Esophagus (tissue), 2 donors: Measurements from ENCODE around the gene TNFRSF19. TPM values are rescaled to one million over a fixed set of nuclear protein-coding genes. Genes with fewer than 3 reads are reported as not detected.
A peak's percentile ranks its signal among the peaks of the same experiment; 100 is the strongest.

ENCODE experiments used
- H3K27ac ChIP-seq, 2 donors: one replicate each; pipeline ENCODE4 v1.5.1; 2013; ENCODE audit warnings: low read depth in 2 of 2, mild to moderate bottlenecking in 2 of 2, inconsistent platforms in 1 of 2, low read length in 1 of 2, moderate library complexity in 1 of 2
- H3K27me3 ChIP-seq, 2 donors: one replicate each; pipeline ENCODE4 v1.6.1; 2013; ENCODE audit warnings: low read length in 2 of 2, control low read depth in 1 of 2, mild to moderate bottlenecking in 1 of 2; ENCODE audit not compliant: insufficient read depth in 2 of 2, control insufficient read depth in 1 of 2
- H3K36me3 ChIP-seq, 2 donors: one replicate each; pipeline ENCODE4 v1.6.1; 2013; ENCODE audit warnings: low read length in 1 of 2; ENCODE audit not compliant: control insufficient read depth in 2 of 2, insufficient read depth in 2 of 2
- H3K4me1 ChIP-seq, 2 donors: one replicate each; pipeline ENCODE4 v1.6.1; 2013; ENCODE audit warnings: low read length in 1 of 2; ENCODE audit not compliant: control insufficient read depth in 2 of 2, insufficient read depth in 2 of 2
- H3K4me3 ChIP-seq, 2 donors: one replicate each; pipeline ENCODE4 v1.5.1; 2013; ENCODE audit warnings: low read length in 2 of 2, mild to moderate bottlenecking in 2 of 2, low read depth in 1 of 2, moderate library complexity in 1 of 2
- H3K9me3 ChIP-seq, 2 donors: one replicate each; pipeline ENCODE4 v1.6.1; 2013; ENCODE audit warnings: mild to moderate bottlenecking in 2 of 2, low read depth in 1 of 2, low read length in 1 of 2, moderate library complexity in 1 of 2; ENCODE audit not compliant: control insufficient read depth in 2 of 2, insufficient read depth in 1 of 2
- WGBS, 2 donors: extraction: QIAGEN DNeasy Blood & Tissue Kit; methylation state at CpG; one replicate each; pipeline ENCODE4 v1.1.7; 2013; 5-methylcytosine and 5-hydroxymethylcytosine counted together
- polyA plus RNA-seq, 2 donors: library from polyadenylated mRNA; stranded (reverse); fragments of 200-250 nt; gene quantifications; one replicate each; pipeline ENCODE4 v1.2.3, GENCODE V29; 2013
- donor health status: healthy with polysubstance abuse.
- donor health status: Bipolar disorder and iron deficiency.

TNFRSF19 gene
- polyA plus RNA-seq, 2 donors = 4.2 to 6.3 TPM

DNA sequence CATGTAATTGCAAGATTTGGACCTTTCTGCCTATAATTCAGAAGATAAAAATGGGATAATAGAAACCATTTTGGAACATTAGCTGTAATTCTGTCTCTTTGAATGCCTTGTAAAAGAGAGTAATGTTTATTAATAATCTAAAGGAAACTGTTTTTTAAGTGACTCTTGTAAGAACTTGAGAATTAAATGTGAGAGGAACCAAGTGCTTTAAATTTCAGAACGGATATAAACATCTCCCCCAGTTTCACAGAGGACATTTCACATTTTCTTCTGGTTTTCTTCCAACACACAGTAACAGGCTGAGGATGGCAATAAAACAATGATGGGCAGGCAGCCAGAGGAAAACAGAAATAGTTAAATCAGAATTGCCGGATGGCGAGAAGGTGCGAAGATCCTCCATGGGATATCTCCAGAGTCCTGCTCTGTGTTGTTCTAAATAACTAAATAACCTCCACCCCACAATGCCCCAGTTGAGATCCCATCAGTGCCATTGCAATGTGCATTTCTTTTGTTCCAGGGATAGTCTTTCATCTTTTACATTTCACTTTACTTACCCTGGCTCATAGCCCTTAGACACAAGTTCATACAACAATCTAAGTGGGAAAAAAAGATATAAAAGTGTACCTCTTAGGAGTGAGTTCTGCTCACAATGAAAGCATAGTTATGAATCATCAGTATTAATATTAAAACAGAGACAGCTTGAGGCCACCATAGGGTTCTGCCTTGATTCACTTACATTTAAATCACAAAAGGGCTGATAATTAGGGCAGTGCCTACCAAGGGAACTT is 73.3 kb downstream of the TNFRSF19 start:
- Histone ChIP-seq H3K4me1 (peaks cover 0 to 5% of the 10 kb centered on the region in 2 donors), H3K27ac (peak overlapping the region in 1 of 2 donors; percentile 4), H3K36me3 (no peaks in the 10 kb centered on the region), H3K27me3 (no peaks in the 10 kb centered on the region), H3K9me3 (no peaks in the 10 kb centered on the region), H3K4me3 (no peak overlapping the region)
- WGBS, 2 donors = 44 to 76% methylated on average over 4 of the region's 4 CpGs

DNA sequence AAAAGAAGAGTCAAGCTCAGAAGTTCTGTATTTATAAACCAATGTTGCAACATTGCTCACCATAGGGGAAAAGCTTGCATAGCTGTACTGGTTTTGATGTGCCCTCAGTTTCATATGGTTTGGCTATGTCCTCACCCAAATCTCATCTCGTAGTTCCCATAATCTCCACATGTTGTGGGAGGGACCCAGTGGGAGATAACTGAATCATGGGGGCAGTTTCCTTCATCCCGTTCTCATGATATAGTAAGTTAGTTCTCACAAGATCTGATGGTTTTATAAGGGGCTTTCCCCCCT is 73.9 kb downstream of the TNFRSF19 start:
- Histone ChIP-seq H3K4me1 (peaks cover 0 to 4% of the 10 kb centered on the region in 2 donors), H3K27me3 (no peaks in the 10 kb centered on the region), H3K4me3 (no peak overlapping the region), H3K27ac (peak overlapping the region; percentile 2 to 49), H3K36me3 (no peaks in the 10 kb centered on the region), H3K9me3 (no peaks in the 10 kb centered on the region)
- WGBS, 2 donors = 36% methylated on average over 2 of the region's 2 CpGs

DNA sequence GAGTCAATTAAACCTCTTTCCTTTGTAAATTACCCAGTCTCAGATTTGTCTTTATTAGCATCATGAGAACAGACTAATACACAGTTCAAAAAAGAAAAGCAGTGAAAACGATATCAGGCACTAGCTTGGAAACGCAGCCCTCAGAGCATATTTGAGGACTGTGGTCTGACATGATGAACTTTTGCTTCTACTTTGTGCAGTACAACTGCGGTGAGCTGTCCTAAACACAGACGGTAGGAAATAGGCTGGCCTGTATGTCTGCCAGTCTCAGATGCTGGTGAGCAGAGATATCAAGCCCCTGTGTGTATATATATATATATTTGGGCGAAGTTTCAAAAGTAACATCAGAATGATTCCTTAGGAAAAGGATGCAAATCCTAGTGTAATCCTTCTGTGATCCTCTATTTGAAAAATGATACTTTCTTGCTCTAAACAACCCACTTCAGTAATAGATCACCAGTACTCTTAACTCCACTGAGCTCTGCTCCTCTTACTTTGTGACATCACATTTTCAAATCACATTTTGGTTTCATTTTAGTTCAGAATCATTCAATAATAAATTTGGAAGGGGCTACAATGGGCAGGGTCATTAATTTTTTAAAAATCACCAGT is 74.4 kb downstream of the TNFRSF19 start:
- Histone ChIP-seq H3K36me3 (no peaks in the 10 kb centered on the region), H3K27ac (no peak overlapping the region), H3K27me3 (no peaks in the 10 kb centered on the region), H3K9me3 (no peaks in the 10 kb centered on the region), H3K4me1 (no peaks in the 10 kb centered on the region), H3K4me3 (no peak overlapping the region)
- WGBS, 2 donors = 60 to 76% methylated on average over 5 of the region's 5 CpGs

DNA sequence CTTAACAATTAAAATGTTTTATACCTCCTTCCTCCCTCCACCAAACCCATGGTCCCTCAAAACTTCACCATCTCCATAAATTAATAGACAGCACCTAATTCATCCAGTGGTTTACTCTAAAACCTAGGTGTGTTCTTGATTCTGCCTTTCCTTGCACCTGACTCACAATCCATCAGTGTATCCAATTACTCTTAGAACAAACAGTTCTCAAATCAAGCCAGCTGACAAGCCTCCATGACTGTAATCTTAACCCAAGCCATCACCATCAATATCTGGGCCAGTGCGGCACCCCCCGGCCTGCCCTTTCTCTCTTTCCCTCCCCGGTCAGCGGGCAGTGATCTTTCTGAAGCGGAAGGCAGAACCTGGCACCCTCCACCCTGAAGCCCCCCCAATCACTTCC is 75.6 kb downstream of the TNFRSF19 start:
- Histone ChIP-seq H3K27me3 (no peaks in the 10 kb centered on the region), H3K4me3 (no peak overlapping the region), H3K36me3 (no peaks in the 10 kb centered on the region), H3K4me1 (no peaks in the 10 kb centered on the region), H3K27ac (no peak overlapping the region), H3K9me3 (no peaks in the 10 kb centered on the region)
- 88 to 98% methylated on average over 5 of the region's 5 CpGs for WGBS, 2 donors

DNA sequence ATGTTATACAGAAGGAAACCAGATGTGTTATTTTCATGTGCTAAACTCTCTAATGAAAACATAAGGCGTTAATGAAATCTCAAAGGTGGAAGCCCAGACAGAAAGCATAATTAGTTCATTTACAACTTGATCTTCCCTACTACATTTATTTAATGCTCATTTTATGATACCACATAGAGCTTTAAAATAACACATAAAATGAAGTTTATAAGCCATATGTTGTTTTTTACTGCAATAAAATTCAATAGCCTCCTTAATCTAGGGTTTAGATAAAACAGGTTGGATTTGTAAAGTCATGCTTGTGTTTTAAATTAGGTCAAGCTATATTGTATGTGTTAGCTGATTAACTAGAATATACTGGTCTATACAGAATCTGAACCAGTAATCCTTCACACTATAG is 81.2 kb downstream of the TNFRSF19 start:
- Histone ChIP-seq H3K27ac (no peak overlapping the region), H3K4me3 (no peak overlapping the region), H3K9me3 (no peaks in the 10 kb centered on the region), H3K36me3 (no peaks in the 10 kb centered on the region), H3K27me3 (no peaks in the 10 kb centered on the region), H3K4me1 (peaks cover 6 to 14% of the 10 kb centered on the region in 2 donors)
- 79 to 82% methylated on average over 1 of the region's 1 CpG for WGBS, 2 donors

DNA sequence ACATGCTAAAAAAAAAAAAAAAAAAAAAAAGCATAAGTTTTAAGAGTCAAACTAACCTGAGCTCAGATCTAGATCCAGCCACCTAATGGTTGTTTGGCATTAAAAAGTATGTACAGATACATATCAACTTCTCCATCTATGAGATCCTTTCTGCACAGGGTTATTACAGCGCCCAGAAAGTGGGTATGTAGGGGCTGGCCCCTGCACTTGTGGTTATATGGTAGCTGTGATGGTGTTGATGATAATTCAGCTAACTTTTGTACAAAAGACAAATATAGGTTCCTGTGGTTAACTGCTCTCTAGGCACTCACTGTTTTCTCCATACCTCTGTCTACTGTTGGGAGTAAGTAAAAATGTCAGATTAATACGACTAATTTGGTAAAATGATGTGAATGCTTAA is 81.7 kb downstream of the TNFRSF19 start:
- Histone ChIP-seq H3K9me3 (no peaks in the 10 kb centered on the region), H3K27me3 (no peaks in the 10 kb centered on the region), H3K36me3 (no peaks in the 10 kb centered on the region), H3K27ac (no peak overlapping the region), H3K4me1 (peaks cover 6 to 14% of the 10 kb centered on the region in 2 donors), H3K4me3 (no peak overlapping the region)
- WGBS, 2 donors = 85 to 86% methylated on average over 2 of the region's 2 CpGs

DNA sequence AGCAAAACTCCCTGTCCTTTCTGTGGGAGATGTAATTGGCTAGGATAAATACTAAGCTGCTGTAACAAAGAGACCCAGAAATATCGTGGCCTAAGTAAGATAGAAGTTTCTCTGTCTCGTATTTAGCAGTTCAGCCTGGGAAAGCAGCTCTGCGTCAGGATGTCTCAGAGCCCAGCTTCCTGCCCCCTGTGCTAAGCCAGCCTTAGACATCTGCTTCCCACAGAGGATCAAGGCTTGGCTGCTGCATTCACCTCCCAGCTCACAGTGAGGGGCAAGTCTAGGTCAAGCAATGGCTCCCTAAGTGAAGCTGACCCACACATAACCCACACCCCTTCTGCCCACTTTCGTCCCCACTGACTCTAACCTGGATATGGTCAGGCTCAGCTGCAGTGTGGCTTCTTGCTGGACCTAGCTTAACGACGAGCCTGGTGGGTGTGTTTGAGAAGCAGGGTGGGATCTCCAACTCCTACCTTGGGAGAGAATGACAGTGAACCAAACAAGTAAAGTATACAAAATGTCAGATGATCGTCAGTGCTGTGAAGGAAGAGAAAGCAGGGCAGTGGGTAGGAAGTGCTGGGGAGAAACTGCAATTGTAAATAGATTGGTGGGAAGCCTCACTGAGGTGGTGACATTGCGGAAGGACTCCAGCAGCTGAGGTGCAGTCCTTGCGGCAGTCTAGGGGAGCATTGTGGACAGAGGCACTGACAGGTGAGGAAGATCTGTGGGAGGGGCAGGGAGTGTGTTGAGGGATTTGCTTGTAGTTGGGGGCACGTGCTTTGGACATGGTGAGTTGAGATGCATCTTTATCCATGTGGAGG is 82.9 kb downstream of the TNFRSF19 start:
- Histone ChIP-seq H3K4me1 (peaks cover 6 to 14% of the 10 kb centered on the region in 2 donors), H3K9me3 (no peaks in the 10 kb centered on the region), H3K36me3 (no peaks in the 10 kb centered on the region), H3K27ac (peak overlapping the region; percentile 4 to 62), H3K4me3 (no peak overlapping the region), H3K27me3 (no peaks in the 10 kb centered on the region)
- 74 to 79% methylated on average over 10 of the region's 10 CpGs for WGBS, 2 donors

DNA sequence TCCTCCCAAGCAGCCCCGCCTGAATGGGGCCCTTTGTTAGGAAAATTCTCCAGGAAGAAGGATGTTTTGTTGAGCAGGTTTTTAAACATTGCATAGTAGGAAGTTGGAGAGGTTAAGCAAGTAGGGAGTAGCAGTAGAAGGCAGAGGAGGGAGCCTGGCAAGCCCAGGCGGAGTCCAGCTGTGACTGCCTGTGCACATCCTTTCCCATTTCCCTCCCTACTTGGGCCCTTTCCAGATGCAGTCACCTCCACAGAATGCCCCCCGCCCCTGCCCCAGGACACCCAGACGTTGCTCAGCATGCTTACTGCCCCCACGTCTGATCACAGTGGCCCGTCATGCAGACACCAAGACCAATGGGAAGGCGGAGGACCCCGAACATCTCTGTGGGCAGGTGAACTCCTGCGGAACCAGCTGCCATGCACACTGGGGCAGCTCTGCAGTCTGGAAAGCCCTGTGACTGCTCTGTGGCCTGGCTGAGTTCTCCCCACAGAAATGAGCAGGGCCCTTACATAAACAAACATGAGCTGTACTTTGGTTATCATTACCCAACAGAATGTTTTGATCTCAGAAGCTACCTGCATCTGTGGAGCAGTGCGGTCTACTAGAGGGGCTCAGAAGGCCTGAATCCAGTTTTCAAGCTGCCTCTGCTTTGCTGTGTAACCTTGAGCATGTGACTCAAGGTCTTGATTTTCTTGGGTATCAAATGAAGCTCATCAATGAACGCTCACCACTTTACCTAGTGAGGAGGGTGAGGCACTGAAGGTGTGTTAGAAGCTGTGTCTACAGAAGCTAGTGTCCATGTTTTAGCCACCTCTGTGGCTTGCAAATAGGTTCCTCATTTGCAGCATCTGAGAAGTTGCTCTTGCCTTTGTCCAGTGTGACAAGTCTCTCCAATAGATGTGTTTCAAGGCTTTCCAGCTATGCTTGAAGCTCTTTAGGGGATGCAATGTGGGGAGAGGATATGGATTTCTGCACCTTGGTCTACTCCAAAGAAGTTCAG is 84.2 kb downstream of the TNFRSF19 start:
- H3K27ac ChIP-seq = peak overlapping the region; percentile 62 to 83
- WGBS, 2 donors = 51 to 56% methylated on average over 11 of the region's 11 CpGs

DNA sequence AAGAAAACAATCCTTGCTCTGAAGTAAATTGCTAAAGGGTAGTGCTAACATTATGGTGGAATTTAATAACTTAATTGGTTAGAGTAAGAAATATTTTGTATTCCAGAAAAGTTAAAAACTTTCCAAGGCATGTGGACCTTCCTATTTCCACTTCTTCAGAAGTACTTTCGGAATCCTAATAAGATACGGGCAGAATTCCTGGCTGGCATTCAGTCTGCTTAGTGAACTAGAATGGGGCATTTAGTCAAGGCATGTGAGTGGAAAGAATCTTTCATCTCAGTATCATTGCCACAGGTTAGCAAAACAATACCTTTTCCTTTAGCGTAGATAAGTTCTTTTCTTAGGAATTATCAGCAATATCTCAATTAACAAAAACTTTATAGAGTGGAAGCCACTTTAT is 85.1 kb downstream of the TNFRSF19 start:
- Histone ChIP-seq H3K36me3 (peaks cover 0 to 2% of the 10 kb centered on the region in 2 donors), H3K27me3 (no peaks in the 10 kb centered on the region), H3K4me3 (no peak overlapping the region), H3K9me3 (no peaks in the 10 kb centered on the region), H3K4me1 (peaks cover 6 to 14% of the 10 kb centered on the region in 2 donors), H3K27ac (no peak overlapping the region)
- WGBS, 2 donors = 80 to 83% methylated on average over 3 of the region's 3 CpGs

More for the DNA sequence above, 84.2 kb downstream of the TNFRSF19 start:
- no peak overlapping the region for H3K4me3 ChIP-seq
- H3K9me3 ChIP-seq = no peaks in the 10 kb centered on the region
- H3K27me3 ChIP-seq = no peaks in the 10 kb centered on the region
- H3K36me3 ChIP-seq = no peaks in the 10 kb centered on the region
- peaks cover 6 to 14% of the 10 kb centered on the region in 2 donors for H3K4me1 ChIP-seq
